Measurements from ENCODE around the gene PARD6G.
"Not testable (repeated sequence)": the region's sequence is repeated elsewhere in the genome, so short reads cannot be mapped to it uniquely, and the experiment has no call there.

PARD6G gene

GRCh38 chr18:80247393-80247841 is at the start of gene PARD6G:
Gene PARD6G, minus strand, starts transcription at chr18:80247514. Its CDS starts 166 bp downstream, at chr18:80247348.
- DNase-seq (ENCODE audit: low read depth, low spot score), result peak; percentile 56

DNA sequence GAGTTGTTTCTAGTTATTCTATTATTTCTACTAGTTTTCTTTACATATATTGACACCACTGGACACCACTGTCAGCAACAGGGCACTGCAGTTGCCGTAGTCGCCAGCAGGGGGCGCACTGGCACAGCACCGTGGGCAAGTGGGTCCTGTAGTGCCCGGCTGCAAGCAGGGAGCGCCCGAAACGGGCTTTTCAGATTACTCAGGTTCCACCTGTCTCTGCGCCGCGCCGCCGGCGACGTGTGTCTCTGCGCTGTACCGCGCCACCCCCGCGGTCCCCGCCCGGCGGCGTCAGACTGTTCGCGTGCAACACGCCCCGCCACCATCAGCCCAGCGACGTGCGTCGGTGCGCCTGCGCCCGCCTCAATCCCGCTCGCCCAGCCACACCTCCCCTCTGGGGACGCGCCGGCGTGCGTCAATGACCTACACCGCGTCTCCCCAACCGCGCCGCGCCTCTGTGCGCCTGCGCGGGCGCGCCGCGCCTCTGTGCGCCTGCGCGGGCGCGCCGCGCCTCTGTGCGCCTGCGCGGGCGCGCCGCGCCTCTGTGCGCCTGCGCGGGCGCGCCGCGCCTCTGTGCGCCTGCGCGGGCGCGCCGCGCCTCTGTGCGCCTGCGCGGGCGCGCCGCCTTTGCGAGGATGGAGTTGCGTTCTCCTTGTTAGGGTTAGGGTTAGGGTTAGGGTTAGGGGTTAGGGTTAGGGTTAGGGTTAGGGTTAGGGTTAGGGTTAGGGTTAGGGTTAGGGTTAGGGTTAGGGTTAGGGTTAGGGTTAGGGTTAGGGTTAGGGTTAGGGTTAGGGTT is 15.1 kb upstream of the PARD6G start:
- DNase-seq (ENCODE audit: low read depth, low spot score); in situ Hi-C loops (cut with HindIII; ENCODE audit: low sequenced_read_pairs); H3K4me3 ChIP-seq (ENCODE audit: low read depth, low read length): not testable (repeated sequence)
- TF ChIP-seq CTCF (IDR thresholded peaks at IDR 0.05; ENCODE audit: low read depth, low read length), result peak; percentile 57

More at GRCh38 chr18:80247393-80247841, at the start of gene PARD6G:
- H3K4me3 ChIP-seq (ENCODE audit: low read depth, low read length), result peak within 1 kb of the TSS; percentile 64
- in situ Hi-C loops (cut with HindIII; ENCODE audit: low sequenced_read_pairs), result no loop called here
- TF ChIP-seq CTCF (IDR thresholded peaks at IDR 0.05; ENCODE audit: low read depth, low read length), result peak; percentile 21

GRCh38 chr18:80259610-80260009 is 12.3 kb upstream of the PARD6G start:
- in situ Hi-C loops (cut with HindIII; ENCODE audit: low sequenced_read_pairs), result no loop called here
- TF ChIP-seq CTCF (IDR thresholded peaks at IDR 0.05; ENCODE audit: low read depth, low read length), result no peak
- H3K4me3 ChIP-seq (ENCODE audit: low read depth, low read length), result no peak overlapping the region
- DNase-seq (ENCODE audit: low read depth, low spot score), result no peak

DNA sequence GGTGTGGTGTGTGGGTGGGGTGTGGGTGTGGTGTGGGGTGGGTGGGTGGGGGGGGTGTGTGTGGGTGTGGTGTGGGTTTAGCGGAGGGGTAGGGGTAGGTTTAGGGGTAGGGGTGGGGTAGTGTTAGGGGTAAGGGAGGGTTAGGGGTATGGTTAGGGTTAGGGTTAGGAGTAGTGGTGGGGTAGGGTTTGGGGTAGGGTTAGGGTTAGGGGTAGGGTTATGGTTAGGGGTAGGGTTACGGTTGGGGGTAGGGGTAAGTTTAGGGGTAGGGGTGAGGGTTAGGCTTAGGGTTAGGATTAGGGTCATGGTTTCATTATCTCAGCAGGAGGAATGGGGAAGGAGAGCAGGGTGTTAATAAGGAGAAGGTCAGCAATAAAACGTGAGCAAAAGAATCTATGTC is 11.3 kb upstream of the PARD6G start:
- no peak overlapping the region for H3K4me3 ChIP-seq (ENCODE audit: low read depth, low read length)
- no peak for DNase-seq (ENCODE audit: low read depth, low spot score)
- in situ Hi-C loops (cut with HindIII; ENCODE audit: low sequenced_read_pairs), result no loop called here
- no peak for TF ChIP-seq CTCF (IDR thresholded peaks at IDR 0.05; ENCODE audit: low read depth, low read length)

GRCh38 chr18:80257579-80258543 is 10.5 kb upstream of the PARD6G start:
- H3K4me3 ChIP-seq (ENCODE audit: low read depth, low read length); in situ Hi-C loops (cut with HindIII; ENCODE audit: low sequenced_read_pairs): not testable (repeated sequence)
- TF ChIP-seq CTCF (IDR thresholded peaks at IDR 0.05; ENCODE audit: low read depth, low read length), result peak; percentile 86
- peak; percentile 64 for DNase-seq (ENCODE audit: low read depth, low spot score)

DNA sequence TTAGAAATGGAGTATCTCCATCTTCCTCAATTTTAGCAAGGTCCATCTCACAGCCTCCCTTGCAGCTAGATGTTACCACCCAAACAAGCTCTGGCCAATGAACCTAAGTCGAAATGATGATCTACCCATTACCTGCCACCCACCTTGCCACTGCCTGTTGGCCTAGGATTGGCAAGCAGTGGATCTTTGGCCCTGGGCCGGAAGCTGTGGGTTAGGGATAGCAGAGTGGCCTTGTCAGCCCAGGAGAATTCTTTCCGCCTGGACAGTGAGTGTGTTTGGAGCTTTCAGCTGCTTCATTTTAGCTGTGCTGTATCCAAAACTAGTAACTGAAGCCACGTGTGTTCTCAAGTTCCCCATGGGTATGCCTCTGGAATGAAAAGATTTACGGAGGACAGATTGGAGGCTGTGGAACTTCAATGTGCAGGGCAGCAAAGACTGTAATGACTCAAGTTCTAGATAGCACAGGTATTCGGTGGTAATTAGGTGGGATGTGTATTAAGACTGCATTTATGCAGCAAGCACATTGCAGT is 7.7 kb upstream of the PARD6G start:
- in situ Hi-C loops (cut with HindIII; ENCODE audit: low sequenced_read_pairs), result no loop called here
- no peak for DNase-seq (ENCODE audit: low read depth, low spot score)
- no peak for TF ChIP-seq CTCF (IDR thresholded peaks at IDR 0.05; ENCODE audit: low read depth, low read length)

More for the DNA sequence above, 7.7 kb upstream of the PARD6G start:
- no peak overlapping the region for H3K4me3 ChIP-seq (ENCODE audit: low read depth, low read length)
